CD4-positive, CD25-positive, alpha-beta regulatory T cell (primary cell): ENCODE measurements around the gene THEMIS. TPM values are rescaled to one million over a fixed set of nuclear protein-coding genes. Genes with fewer than 3 reads are reported as not detected.
"Not testable (repeated sequence)": the region's sequence is repeated elsewhere in the genome, so short reads cannot be mapped to it uniquely, and the experiment has no call there.

ENCODE experiments used
- ATAC-seq, 2 donors: fragments of 150-1000 bp; cut with Tn5 transposase; one replicate each; pipeline ENCODE4 v1.10.0; 2021; ENCODE audit warnings: low read depth in 2 of 2, moderate number of reproducible peaks in 2 of 2, moderate library complexity in 1 of 2
- DNase-seq, 3 donors: peaks; one replicate each; pipeline versions ENCODE4 v3.0.0 to v3.0.0-alpha.2; 2012 to 2022; ENCODE audit warnings: mixed read lengths in 1 of 3
- H3K27ac ChIP-seq: one replicate; pipeline ENCODE4 v1.7.0; 2013; ENCODE audit warnings: mild to moderate bottlenecking, low read length; ENCODE audit not compliant: insufficient read depth, poor library complexity, severe bottlenecking
- H3K27me3 ChIP-seq: one replicate; pipeline ENCODE4 v1.7.0; 2013; ENCODE audit warnings: low read length; ENCODE audit not compliant: control insufficient read depth, insufficient read depth
- H3K36me3 ChIP-seq: one replicate; pipeline ENCODE4 v1.7.0; 2013; ENCODE audit warnings: mild to moderate bottlenecking, low read length, moderate library complexity; ENCODE audit not compliant: control insufficient read depth, insufficient read depth
- H3K4me1 ChIP-seq: 2 replicates; pipeline ENCODE4 v1.7.0; 2013; ENCODE audit warnings: mild to moderate bottlenecking, low read length; ENCODE audit not compliant: insufficient read depth, control insufficient read depth, poor library complexity, severe bottlenecking
- H3K4me3 ChIP-seq: one replicate; pipeline ENCODE4 v1.7.0; 2013; ENCODE audit warnings: low read depth, mild to moderate bottlenecking, low read length, moderate library complexity
- H3K9me3 ChIP-seq, 2 experiments: 1 replicate in 1 of 2; 2 replicates in 1 of 2; pipeline ENCODE4 v1.7.0; 2013; ENCODE audit warnings: low read length in 2 of 2, mild to moderate bottlenecking in 1 of 2, moderate library complexity in 1 of 2; ENCODE audit not compliant: control insufficient read depth in 2 of 2
- H3K27ac Mint-ChIP-seq, 3 donors: one replicate each; pipeline ENCODE4 v1.8.0; 2020 to 2022; ENCODE audit warnings: mild to moderate bottlenecking in 3 of 3, mixed read lengths in 3 of 3, moderate library complexity in 2 of 3
- H3K27me3 Mint-ChIP-seq: one replicate; pipeline ENCODE4 v1.8.0; 2022; ENCODE audit warnings: mild to moderate bottlenecking, mixed read lengths
- H3K36me3 Mint-ChIP-seq: one replicate; pipeline ENCODE4 v1.8.0; 2020; ENCODE audit warnings: mixed read lengths
- H3K4me1 Mint-ChIP-seq, 4 donors: one replicate each; pipeline ENCODE4 v1.8.0; 2020 to 2022; ENCODE audit warnings: mixed read lengths in 4 of 4, mild to moderate bottlenecking in 1 of 4
- H3K4me3 Mint-ChIP-seq, 4 donors: one replicate each; pipeline ENCODE4 v1.8.0; 2020 to 2022; ENCODE audit warnings: mild to moderate bottlenecking in 4 of 4, mixed read lengths in 4 of 4, moderate library complexity in 3 of 4
- H3K9me3 Mint-ChIP-seq, 7 donors: one replicate each; pipeline ENCODE4 v1.8.0; 2020 to 2022; ENCODE audit warnings: mixed read lengths in 7 of 7, mild to moderate bottlenecking in 3 of 7, moderate library complexity in 2 of 7
- polyA plus RNA-seq, 4 donors: library from polyadenylated mRNA; unstranded; fragments of 300-500 nt; fragmentation: Illumina TruSeq; gene quantifications; one replicate each; pipeline ENCODE4 v1.2.3, GENCODE V29; 2021
- total RNA-seq: library from RNA; stranded (reverse); gene quantifications from one replicate; pipeline ENCODE4 v1.2.3, GENCODE V29; 2022

Gene THEMIS
- total and polyA plus RNA-seq, 5 donors from 2014 or later: 6.5 to 22.8 (median 13.5) TPM

DNA sequence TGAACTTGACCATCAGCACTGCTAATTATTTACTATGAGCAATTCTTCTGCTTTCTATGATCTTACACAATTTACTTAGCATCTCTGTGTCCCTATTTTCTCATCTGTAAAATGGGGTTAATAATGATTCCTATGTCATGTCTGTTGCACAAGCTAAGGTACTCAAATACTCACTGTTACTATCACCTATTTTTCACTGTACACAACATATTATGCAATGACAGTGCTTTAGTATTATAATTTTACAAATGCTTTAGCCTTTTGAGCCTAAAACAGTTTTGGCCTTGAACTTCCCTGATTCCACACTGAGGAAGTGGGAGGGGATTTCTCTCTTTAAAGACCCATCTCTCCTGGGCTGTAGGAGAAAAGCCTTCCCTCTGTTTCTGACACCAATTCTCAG is 36.9 kb upstream of the THEMIS start:
- H3K9me3 Mint-ChIP-seq: peaks cover 0 to 7% (median 0%) of the 10 kb centered on the region in 7 donors
- H3K27ac ChIP-seq: no peak overlapping the region

GRCh38 chr6:127937102-127937501 is 36.2 kb upstream of the THEMIS start:
- ATAC-seq: no peak
- H3K4me3 ChIP-seq: no peak overlapping the region
- no peak overlapping the region for H3K4me3 Mint-ChIP-seq
- H3K4me1 ChIP-seq: peaks cover 16% of the 10 kb centered on the region
- H3K27ac ChIP-seq: no peak overlapping the region
- H3K9me3 Mint-ChIP-seq: peaks cover 0 to 11% (median 0%) of the 10 kb centered on the region in 7 donors
- H3K9me3 ChIP-seq: peaks cover 0 to 6% of the 10 kb centered on the region in 2 experiments
- H3K36me3 Mint-ChIP-seq: no peaks in the 10 kb centered on the region
- no peaks in the 10 kb centered on the region for H3K27me3 ChIP-seq
- H3K4me1 Mint-ChIP-seq: peaks cover 8 to 39% (median 28%) of the 10 kb centered on the region in 4 donors
- no peaks in the 10 kb centered on the region for H3K36me3 ChIP-seq
- peak overlapping the region in 1 of 3 donors; percentile 43 for H3K27ac Mint-ChIP-seq
- H3K27me3 Mint-ChIP-seq: no peaks in the 10 kb centered on the region
- no peak for DNase-seq

More for the DNA sequence above, 36.9 kb upstream of the THEMIS start:
- H3K27me3 ChIP-seq: no peaks in the 10 kb centered on the region
- Mint-ChIP-seq H3K27ac (no peak overlapping the region), H3K36me3 (no peaks in the 10 kb centered on the region), H3K4me1 (peaks cover 8 to 39% (median 28%) of the 10 kb centered on the region in 4 donors), H3K4me3 (no peak overlapping the region), H3K27me3 (no peaks in the 10 kb centered on the region)
- H3K4me1 ChIP-seq: peaks cover 16% of the 10 kb centered on the region
- no peaks in the 10 kb centered on the region for H3K36me3 ChIP-seq
- H3K9me3 ChIP-seq: peaks cover 0 to 2% of the 10 kb centered on the region in 2 experiments
- no peak for ATAC-seq
- no peak for DNase-seq
- no peak overlapping the region for H3K4me3 ChIP-seq

DNA sequence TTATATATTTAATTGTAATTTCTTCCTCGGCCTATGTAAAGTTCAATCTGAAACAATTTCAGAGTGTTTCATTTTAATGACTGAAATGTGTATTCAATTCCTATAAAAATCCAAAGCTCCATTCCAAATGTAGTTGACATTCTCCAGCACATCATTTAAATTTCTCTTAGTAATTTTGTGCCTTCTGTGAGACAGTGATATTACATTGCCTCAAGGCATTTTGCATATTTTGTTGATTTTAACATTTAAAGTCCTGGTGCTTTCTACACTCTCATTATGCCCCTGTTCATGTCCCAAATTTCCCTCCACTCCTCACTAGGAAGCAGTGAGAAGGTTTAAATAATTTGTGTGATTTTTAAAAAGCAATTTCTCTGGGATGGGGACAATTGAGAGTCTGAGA is 34.1 kb upstream of the THEMIS start:
- peaks cover 8 to 39% (median 26%) of the 10 kb centered on the region in 4 donors for H3K4me1 Mint-ChIP-seq
- Histone ChIP-seq H3K9me3 (peaks cover 0 to 6% of the 10 kb centered on the region in 2 experiments), H3K27ac (peak overlapping the region; percentile 52), H3K4me1 (peaks cover 16% of the 10 kb centered on the region), H3K4me3 (peak overlapping the region; percentile 63), H3K36me3 (no peaks in the 10 kb centered on the region), H3K27me3 (no peaks in the 10 kb centered on the region)
- H3K4me3 Mint-ChIP-seq: peak overlapping the region; percentile 33 to 61 (median 44)
- DNase-seq (no peak), ATAC-seq (no peak)
- no peaks in the 10 kb centered on the region for H3K27me3 Mint-ChIP-seq
- peaks cover 0 to 12% (median 0%) of the 10 kb centered on the region in 7 donors for H3K9me3 Mint-ChIP-seq
- H3K27ac Mint-ChIP-seq: peak overlapping the region; percentile 63 to 95 (median 87)
- H3K36me3 Mint-ChIP-seq: no peaks in the 10 kb centered on the region

DNA sequence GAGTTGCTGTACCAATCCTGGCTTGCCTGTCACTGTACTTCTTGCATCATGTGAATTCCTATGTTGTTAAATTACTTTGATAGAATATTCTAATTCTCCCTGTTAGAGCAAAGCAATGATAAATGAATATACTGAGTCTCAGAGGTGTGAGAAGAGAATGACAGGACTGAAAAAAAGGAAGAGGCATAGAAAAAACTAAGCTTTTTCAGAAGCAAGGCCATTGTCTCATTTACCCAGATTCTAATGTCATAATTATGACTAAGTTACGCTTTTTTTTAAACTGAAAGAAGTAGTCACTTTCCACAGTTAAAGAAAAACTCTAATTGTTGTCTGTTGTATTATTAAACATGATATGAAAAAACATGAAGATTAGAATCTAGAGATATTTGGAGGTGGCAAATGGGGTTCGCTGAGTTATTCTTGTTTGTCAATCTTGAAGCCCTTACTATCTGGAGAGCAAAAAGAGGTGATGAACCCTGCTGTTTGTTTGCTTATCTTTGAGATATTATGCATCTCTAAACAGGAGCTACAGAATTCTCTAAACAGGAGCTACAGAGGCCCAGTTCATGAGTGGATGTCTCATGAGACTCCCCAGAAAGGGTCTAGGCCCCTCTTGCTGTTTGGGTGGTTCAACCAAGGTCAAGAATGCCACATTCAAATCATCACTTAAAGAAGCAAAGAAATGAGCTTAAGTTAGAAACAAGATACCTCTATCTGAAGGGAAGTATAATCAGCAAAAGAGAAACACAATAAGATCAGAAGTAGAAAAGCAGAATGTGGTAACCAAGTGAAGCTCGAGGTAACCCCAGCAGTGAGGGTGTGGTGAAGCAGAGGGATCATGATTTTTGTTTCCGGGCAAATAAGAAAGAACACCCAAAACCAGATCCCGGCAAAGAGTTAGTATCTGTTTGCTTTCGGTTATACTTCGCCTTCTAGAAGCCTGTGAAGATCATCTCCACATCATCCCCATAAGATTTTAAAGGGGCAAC is 33.3 kb upstream of the THEMIS start:
- Histone ChIP-seq H3K9me3 (peaks cover 0 to 6% of the 10 kb centered on the region in 2 experiments), H3K4me1 (peaks cover 16% of the 10 kb centered on the region), H3K27ac (peak overlapping the region; percentile 52), H3K27me3 (no peaks in the 10 kb centered on the region), H3K36me3 (no peaks in the 10 kb centered on the region), H3K4me3 (peak overlapping the region; percentile 63)
- peak overlapping the region; percentile 45 to 72 (median 55) for H3K4me3 Mint-ChIP-seq
- H3K4me1 Mint-ChIP-seq: peaks cover 5 to 32% (median 25%) of the 10 kb centered on the region in 4 donors
- H3K9me3 Mint-ChIP-seq: peaks cover 0 to 12% (median 2%) of the 10 kb centered on the region in 7 donors
- peak overlapping the region; percentile 63 to 95 (median 87) for H3K27ac Mint-ChIP-seq
- no peaks in the 10 kb centered on the region for H3K36me3 Mint-ChIP-seq
- DNase-seq: peak in 2 of 3 donors; percentile 55 to 84
- ATAC-seq: peak; percentile 84 to 86
- H3K27me3 Mint-ChIP-seq: no peaks in the 10 kb centered on the region

DNA sequence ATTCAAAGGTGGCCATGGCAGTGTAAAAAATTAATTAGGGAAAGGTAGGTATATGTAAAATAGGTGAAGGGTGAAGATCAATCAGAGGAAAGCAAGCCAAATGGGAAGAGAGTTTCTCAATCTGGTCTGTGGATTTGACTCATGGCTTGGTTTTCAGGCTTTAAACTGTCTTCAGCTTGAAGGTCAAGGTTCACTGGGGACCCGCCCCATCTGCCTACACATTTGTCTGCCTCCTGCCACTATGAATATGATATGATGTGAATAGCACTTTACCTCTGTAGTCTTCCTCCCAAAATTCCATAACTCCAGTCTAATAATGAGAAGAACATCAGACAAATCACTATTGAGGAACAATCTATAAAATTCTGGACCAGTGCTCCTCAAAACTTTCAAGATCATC is 32.3 kb upstream of the THEMIS start:
- Mint-ChIP-seq H3K4me1 (peaks cover 3 to 24% (median 19%) of the 10 kb centered on the region in 4 donors), H3K4me3 (peak overlapping the region in 2 of 4 donors; percentile 21 to 72), H3K27ac (peak overlapping the region in 2 of 3 donors; percentile 30 to 87), H3K9me3 (peaks cover 0 to 18% (median 7%) of the 10 kb centered on the region in 7 donors), H3K36me3 (no peaks in the 10 kb centered on the region), H3K27me3 (no peaks in the 10 kb centered on the region)
- Histone ChIP-seq H3K4me1 (peaks cover 16% of the 10 kb centered on the region), H3K27me3 (no peaks in the 10 kb centered on the region), H3K36me3 (no peaks in the 10 kb centered on the region), H3K4me3 (no peak overlapping the region), H3K9me3 (peaks cover 0 to 6% of the 10 kb centered on the region in 2 experiments), H3K27ac (no peak overlapping the region)
- DNase-seq: no peak
- ATAC-seq: no peak

GRCh38 chr6:127932708-127933107 is 31.9 kb upstream of the THEMIS start:
- H3K27me3 ChIP-seq: no peaks in the 10 kb centered on the region
- H3K27ac ChIP-seq: no peak overlapping the region
- H3K4me1 ChIP-seq: peaks cover 16% of the 10 kb centered on the region
- H3K4me1 Mint-ChIP-seq: peaks cover 3 to 24% (median 17%) of the 10 kb centered on the region in 4 donors
- peaks cover 0 to 18% (median 7%) of the 10 kb centered on the region in 7 donors for H3K9me3 Mint-ChIP-seq
- H3K27me3 Mint-ChIP-seq: no peaks in the 10 kb centered on the region
- H3K27ac Mint-ChIP-seq: peak overlapping the region; percentile 30 to 87 (median 42)
- H3K36me3 Mint-ChIP-seq: no peaks in the 10 kb centered on the region
- no peak for ATAC-seq
- DNase-seq: no peak
- no peaks in the 10 kb centered on the region for H3K36me3 ChIP-seq
- peaks cover 0 to 6% of the 10 kb centered on the region in 2 experiments for H3K9me3 ChIP-seq
- no peak overlapping the region for H3K4me3 ChIP-seq
- H3K4me3 Mint-ChIP-seq: peak overlapping the region in 1 of 4 donors; percentile 21

DNA sequence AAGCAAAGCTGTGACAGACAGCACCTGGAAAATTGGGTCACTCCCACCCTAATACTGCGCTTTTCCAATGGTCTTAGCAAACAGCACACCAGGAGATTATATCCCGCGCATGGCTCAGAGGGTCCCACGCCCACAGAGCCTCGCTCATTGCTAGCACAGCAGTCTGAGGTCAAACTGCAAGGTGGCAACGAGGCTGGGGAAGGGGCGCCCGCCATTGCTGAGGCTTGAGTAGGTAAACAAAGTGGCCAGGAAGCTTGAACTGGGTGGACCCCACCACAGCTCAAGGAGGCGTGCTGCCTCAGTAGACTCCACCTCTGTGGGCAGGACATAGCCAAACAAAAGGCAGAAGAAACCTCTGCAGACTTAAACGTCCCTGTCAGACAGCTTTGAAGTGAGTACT is 25.6 kb upstream of the THEMIS start:
- H3K36me3 ChIP-seq, H3K27me3 Mint-ChIP-seq, DNase-seq, ATAC-seq, H3K4me3 Mint-ChIP-seq, H3K27ac ChIP-seq, H3K27me3 ChIP-seq, H3K9me3 ChIP-seq, H3K4me3 ChIP-seq, H3K36me3 Mint-ChIP-seq, H3K4me1 ChIP-seq, H3K27ac Mint-ChIP-seq: not testable (repeated sequence)
- peaks cover 0 to 16% (median 11%) of the 10 kb centered on the region in 7 donors for H3K9me3 Mint-ChIP-seq
- H3K4me1 Mint-ChIP-seq: peaks cover 8 to 22% (median 16%) of the 10 kb centered on the region in 4 donors
